Small intestine (tissue), 7 donors: Measurements from ENCODE around the gene ZCCHC4. TPM values are rescaled to one million over a fixed set of nuclear protein-coding genes. Genes with fewer than 3 reads are reported as not detected.
"Not testable (repeated sequence)": the region's sequence is repeated elsewhere in the genome, so short reads cannot be mapped to it uniquely, and the experiment has no call there.

Source experiments
- DNase-seq, 2 donors: peaks; one replicate each; pipeline versions ENCODE4 v3.0.0 to v3.0.0-alpha.2; 2013
- FAIRE-seq: peaks from 2 replicates; lab custom pipeline; 2012; peaks lifted over from hg19 to GRCh38; lab: Jason Lieb, UNC
- H3K27ac ChIP-seq, 3 donors: one replicate each; pipeline ENCODE4 v1.5.1; 2013; ENCODE audit warnings: low read length in 2 of 3, mild to moderate bottlenecking in 2 of 3, control low read depth in 1 of 3, inconsistent platforms in 1 of 3, low read depth in 1 of 3, moderate library complexity in 1 of 3
- H3K27me3 ChIP-seq, 3 donors: one replicate each; pipeline ENCODE4 v1.6.1; 2013; ENCODE audit warnings: low read length in 3 of 3, inconsistent platforms in 1 of 3; ENCODE audit not compliant: control insufficient read depth in 3 of 3, insufficient read depth in 3 of 3
- H3K36me3 ChIP-seq, 3 donors: one replicate each; pipeline ENCODE4 v1.6.1; 2013; ENCODE audit warnings: low read length in 3 of 3, inconsistent platforms in 1 of 3, low read depth in 1 of 3, mild to moderate bottlenecking in 1 of 3, moderate library complexity in 1 of 3; ENCODE audit not compliant: control insufficient read depth in 3 of 3, insufficient read depth in 2 of 3
- H3K4me1 ChIP-seq, 3 donors: one replicate each; pipeline ENCODE4 v1.6.1; 2013; ENCODE audit warnings: low read length in 2 of 3, inconsistent platforms in 1 of 3, low read depth in 1 of 3, mild to moderate bottlenecking in 1 of 3, moderate library complexity in 1 of 3; ENCODE audit not compliant: control insufficient read depth in 3 of 3, insufficient read depth in 2 of 3
- H3K4me3 ChIP-seq, 3 donors: one replicate each; pipeline ENCODE4 v1.5.1; 2013; ENCODE audit warnings: low read length in 3 of 3, control low read depth in 1 of 3, inconsistent platforms in 1 of 3, low read depth in 1 of 3, mild to moderate bottlenecking in 1 of 3, moderate library complexity in 1 of 3
- H3K9me3 ChIP-seq, 2 donors: one replicate each; pipeline ENCODE4 v1.6.1; 2013; ENCODE audit warnings: low read depth in 1 of 2, low read length in 1 of 2; ENCODE audit not compliant: control insufficient read depth in 2 of 2, insufficient read depth in 1 of 2
- whole genome bisulfite sequencing, 3 donors: extraction: QIAGEN DNeasy Blood & Tissue Kit; methylation state at CpG; one replicate each; pipeline ENCODE4 v1.1.7; 2013; 5-methylcytosine and 5-hydroxymethylcytosine counted together
- polyA plus RNA-seq, 4 donors: library from polyadenylated mRNA; stranded (reverse) in 3 of 4; unstranded in 1 of 4; fragments of 200-250 nt in 3 of 4; fragments of 120-200 nt in 1 of 4; gene quantifications; one replicate each; pipeline versions ENCODE4 v1.2.1 to v1.2.3, GENCODE V29; 2013
- donor health status: healthy with polysubstance abuse.
- donor health status: control.
- donor health status: control.
- donor health status: Bipolar disorder and iron deficiency.
- donor health status: healthy.

Gene ZCCHC4
- polyA plus RNA-seq, 4 donors, result 3.5 to 11.9 (median 4.5) TPM

GRCh38 chr4:25308761-25309160 is 3.8 kb upstream of the ZCCHC4 start:
- WGBS, 3 donors, result 80 to 91% (median 89%) methylated on average over 7 of the region's 7 CpGs
- DNase-seq, result no peak
- no peaks in the 10 kb centered on the region for H3K9me3 ChIP-seq
- no peak overlapping the region for H3K4me3 ChIP-seq
- H3K27me3 ChIP-seq, result no peaks in the 10 kb centered on the region
- H3K36me3 ChIP-seq, result no peaks in the 10 kb centered on the region
- no peak for FAIRE-seq
- H3K4me1 ChIP-seq, result no peaks in the 10 kb centered on the region
- no peak overlapping the region for H3K27ac ChIP-seq

DNA sequence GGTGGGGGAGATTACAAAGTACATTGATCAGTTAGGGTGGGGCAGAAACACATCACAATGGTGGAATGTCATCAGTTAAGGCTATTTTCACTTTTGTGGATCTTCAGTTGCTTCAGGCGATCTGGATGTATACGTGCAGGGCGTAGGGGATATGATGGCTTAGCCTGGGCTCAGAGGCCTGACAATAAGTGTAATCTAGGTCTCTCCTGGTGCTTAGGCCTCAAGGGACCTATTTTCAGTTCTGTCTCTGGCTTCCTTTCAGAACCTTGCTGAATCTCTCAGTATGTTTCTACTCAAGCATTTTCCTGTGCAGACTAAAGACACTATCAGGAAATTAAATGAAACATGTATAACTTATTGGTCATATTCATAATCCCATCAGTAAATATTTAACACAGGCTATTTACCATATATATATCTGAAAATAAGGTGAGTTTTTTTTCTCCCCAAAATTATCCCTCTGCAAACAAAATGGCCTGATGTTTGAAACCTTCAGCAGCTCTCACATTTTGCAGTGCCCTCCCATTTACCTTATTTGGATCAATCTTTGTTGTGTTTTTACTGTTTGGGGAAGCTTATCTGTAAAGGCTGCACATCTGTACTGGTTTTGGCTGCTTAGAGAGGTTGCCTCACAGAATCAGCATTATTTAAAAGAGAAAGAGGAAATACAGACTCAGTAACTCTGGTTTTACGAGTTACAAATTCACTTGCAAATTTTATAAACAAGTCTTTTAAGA is 2.3 kb upstream of the ZCCHC4 start:
- H3K36me3 ChIP-seq, result no peaks in the 10 kb centered on the region
- no peak for FAIRE-seq
- no peaks in the 10 kb centered on the region for H3K4me1 ChIP-seq
- no peak overlapping the region for H3K4me3 ChIP-seq
- peak overlapping the region in 1 of 3 donors; percentile 36 for H3K27ac ChIP-seq
- 55 to 63% (median 58%) methylated on average over 4 of the region's 4 CpGs for WGBS, 3 donors
- H3K27me3 ChIP-seq, result no peaks in the 10 kb centered on the region
- H3K9me3 ChIP-seq, result no peaks in the 10 kb centered on the region
- no peak for DNase-seq

DNA sequence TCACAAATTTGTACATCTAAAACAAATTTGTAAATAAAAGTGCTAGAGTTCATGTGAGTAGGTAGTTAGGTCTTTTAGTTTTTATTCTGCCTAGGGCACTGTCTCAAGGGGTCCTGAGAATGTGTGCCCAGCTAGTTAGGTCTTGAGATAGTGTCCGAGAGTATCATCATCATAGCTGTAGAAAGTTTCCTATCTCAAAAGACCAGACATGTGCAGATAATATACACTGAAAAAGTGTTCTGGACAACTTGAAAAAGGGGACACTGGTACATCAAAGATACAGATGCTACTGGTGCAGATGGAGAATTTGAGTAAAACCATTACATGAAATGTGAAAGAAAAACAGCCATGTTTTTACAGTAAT is 1.8 kb upstream of the ZCCHC4 start:
- H3K4me3 ChIP-seq, result no peak overlapping the region
- H3K9me3 ChIP-seq, result no peaks in the 10 kb centered on the region
- no peaks in the 10 kb centered on the region for H3K4me1 ChIP-seq
- H3K36me3 ChIP-seq, result peaks cover 0 to 3% (median 0%) of the 10 kb centered on the region in 3 donors
- 70 to 100% (median 91%) methylated on average over 1 of the region's 1 CpG for WGBS, 3 donors
- DNase-seq (no peak), FAIRE-seq (no peak)
- no peak overlapping the region for H3K27ac ChIP-seq
- H3K27me3 ChIP-seq, result no peaks in the 10 kb centered on the region

DNA sequence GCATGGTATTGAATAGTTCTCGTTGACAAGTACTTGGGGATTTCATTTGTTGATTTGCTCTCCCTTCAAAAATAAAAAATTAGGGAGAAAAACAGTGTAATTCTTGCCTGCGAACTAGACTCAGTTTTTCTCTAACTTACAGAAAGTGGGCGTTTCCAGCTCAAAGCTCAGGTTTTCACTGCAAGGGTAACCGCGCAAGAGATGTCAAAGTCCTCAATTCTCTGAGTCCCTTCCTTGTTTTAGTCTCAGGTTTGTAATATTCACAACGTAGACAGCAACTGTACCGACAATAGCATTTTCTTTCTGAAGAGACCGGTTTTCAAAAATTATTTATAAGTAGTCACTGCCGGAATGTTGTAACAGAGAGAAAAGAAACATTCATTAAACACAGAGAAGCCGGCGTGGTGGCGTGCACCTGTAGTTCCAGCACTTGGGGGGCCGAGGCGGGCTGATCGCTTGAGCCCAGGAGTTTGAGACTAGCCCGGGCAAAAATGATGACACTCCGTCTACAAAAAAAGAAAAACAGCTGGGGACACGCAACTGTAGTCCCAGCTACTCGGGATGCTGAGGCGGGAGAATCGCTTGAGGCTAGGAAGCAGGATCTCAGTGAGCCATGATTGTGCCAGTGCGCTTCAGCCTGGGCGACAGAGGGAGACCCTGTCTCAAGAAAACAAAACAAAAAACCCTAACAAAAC is 774 bp downstream of the ZCCHC4 start:
- Histone ChIP-seq H3K27me3 (no peaks in the 10 kb centered on the region), H3K36me3 (peaks cover 0 to 7% (median 0%) of the 10 kb centered on the region in 3 donors), H3K4me1 (no peaks in the 10 kb centered on the region), H3K4me3 (peak overlapping the region; percentile 62 to 74 (median 67)), H3K27ac (peak overlapping the region; percentile 68 to 90 (median 88)), H3K9me3 (no peaks in the 10 kb centered on the region)
- 17 to 19% (median 18%) methylated on average over 23 of the region's 23 CpGs for WGBS, 3 donors
- DNase-seq (peak; percentile 76 to 79), FAIRE-seq (no peak)

DNA sequence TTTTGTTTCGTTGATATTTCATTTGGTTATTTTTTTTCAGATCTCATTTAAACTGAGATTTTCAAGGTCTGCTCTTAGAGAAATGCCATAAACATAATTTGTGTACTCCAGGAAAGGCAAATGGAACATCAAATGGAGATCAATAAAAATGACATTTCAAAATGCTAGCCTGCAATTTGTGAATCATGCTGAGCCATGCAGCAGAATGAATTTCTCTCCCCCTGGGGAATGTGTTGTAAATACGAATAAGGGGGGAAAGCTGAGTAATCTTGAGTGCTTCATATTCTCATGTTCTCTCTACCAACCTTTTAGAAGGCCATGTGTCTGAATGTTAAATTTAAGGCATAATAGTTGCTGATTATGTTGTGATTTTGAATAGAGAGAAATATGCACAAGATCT is 7.8 kb downstream of the ZCCHC4 start:
- 77 to 97% (median 84%) methylated on average over 2 of the region's 2 CpGs for WGBS, 3 donors
- H3K4me3 ChIP-seq, result no peak overlapping the region
- FAIRE-seq (no peak), DNase-seq (no peak)
- H3K27ac ChIP-seq, result no peak overlapping the region
- H3K36me3 ChIP-seq, result peaks cover 0 to 16% (median 2%) of the 10 kb centered on the region in 3 donors
- H3K9me3 ChIP-seq, result no peaks in the 10 kb centered on the region
- H3K27me3 ChIP-seq, result no peaks in the 10 kb centered on the region
- no peaks in the 10 kb centered on the region for H3K4me1 ChIP-seq

DNA sequence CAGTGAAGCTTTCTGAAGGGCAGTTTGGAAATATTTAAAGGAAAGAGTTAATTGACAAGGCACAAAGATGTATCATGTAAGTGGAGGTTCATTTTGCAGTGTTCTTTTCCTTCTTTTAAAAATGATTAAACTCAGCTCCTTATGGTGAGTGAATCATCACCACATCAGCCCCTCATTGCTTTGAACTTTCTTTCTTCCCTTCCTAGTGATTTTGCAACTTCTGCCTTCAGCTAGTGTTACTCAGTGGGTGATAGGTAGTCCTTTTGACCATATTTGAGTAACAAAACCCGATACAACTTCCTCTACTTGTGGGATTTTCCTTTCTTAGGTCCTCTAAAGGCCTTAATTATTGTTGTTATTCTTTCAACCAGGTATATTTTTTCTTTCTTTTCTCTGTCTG is 8.2 kb downstream of the ZCCHC4 start:
- Histone ChIP-seq H3K27ac (no peak overlapping the region), H3K36me3 (peaks cover 0 to 13% (median 2%) of the 10 kb centered on the region in 3 donors), H3K9me3 (no peaks in the 10 kb centered on the region), H3K4me3 (no peak overlapping the region), H3K27me3 (no peaks in the 10 kb centered on the region), H3K4me1 (no peaks in the 10 kb centered on the region)
- WGBS, 3 donors, result 67 to 82% (median 68%) methylated on average over 1 of the region's 1 CpG
- DNase-seq, result no peak
- no peak for FAIRE-seq

DNA sequence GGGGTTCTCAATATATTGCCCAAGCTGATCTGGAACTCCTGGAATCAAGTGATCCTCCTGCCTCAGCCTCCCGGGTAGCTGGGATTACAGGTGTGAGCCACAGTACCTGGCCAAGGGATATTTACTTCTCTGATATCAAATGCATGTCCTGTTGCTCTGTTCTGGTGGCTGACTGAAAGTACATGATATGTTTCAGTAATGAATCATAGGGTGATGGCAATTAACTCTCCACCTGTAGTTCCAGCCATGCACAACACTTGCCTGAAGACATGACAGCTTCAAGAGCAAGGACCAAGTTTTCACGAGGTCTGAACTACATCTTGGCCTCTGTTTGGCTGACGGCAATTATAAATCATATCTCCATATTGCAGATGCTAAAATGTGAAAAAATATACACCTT is 9.1 kb downstream of the ZCCHC4 start:
- H3K36me3 ChIP-seq, result peaks cover 0 to 12% (median 2%) of the 10 kb centered on the region in 3 donors
- H3K27ac ChIP-seq, result no peak overlapping the region
- 82 to 89% (median 88%) methylated on average over 3 of the region's 3 CpGs for WGBS, 3 donors
- no peaks in the 10 kb centered on the region for H3K9me3 ChIP-seq
- FAIRE-seq (no peak), DNase-seq (no peak)
- H3K27me3 ChIP-seq, result no peaks in the 10 kb centered on the region
- H3K4me3 ChIP-seq, result no peak overlapping the region
- no peaks in the 10 kb centered on the region for H3K4me1 ChIP-seq

DNA sequence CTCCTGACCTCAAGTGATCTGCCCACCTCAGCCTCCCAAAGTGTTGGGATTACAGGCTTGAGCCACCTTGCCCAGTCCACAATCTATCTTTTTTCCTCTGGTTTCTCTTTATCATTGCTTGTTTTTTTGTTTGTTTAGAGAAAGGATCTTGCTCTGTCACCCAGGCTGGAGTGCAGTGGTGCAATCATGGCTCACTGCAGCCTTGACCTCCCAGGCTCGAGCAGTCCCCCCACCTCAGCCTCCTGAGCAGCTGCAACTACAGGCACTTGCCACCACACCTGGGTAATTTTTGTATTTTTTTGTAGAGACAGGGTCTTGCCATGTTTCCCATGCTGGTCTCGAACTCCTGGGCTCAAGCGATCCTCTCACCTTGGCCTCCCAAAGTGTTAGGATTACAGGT is 15.9 kb downstream of the ZCCHC4 start:
- H3K27ac ChIP-seq, H3K27me3 ChIP-seq, H3K4me1 ChIP-seq, DNase-seq, H3K4me3 ChIP-seq, H3K9me3 ChIP-seq, FAIRE-seq, H3K36me3 ChIP-seq: not testable (repeated sequence)
- WGBS, 3 donors, result 94 to 98% (median 95%) methylated on average over 3 of the region's 3 CpGs
